Esophagus squamous epithelium (tissue), 5 donors: ENCODE data around the gene STEAP1B. TPM values are rescaled to one million over a fixed set of nuclear protein-coding genes. Genes with fewer than 3 reads are reported as not detected.
A peak's percentile ranks its signal among the peaks of the same experiment; 100 is the strongest.
"Not testable (repeated sequence)": the region's sequence is repeated elsewhere in the genome, so short reads cannot be mapped to it uniquely, and the experiment has no call there.

Experiments used
- DNase-seq: peaks from one replicate; lab custom pipeline; 2025; lab: John Stamatoyannopoulos, UW
- H3K27ac ChIP-seq, 4 donors: fragments of 200-600 bp; sonication (generic); one replicate each; pipeline ENCODE4 v1.5.1; 2016 to 2019; ENCODE audit warnings: mild to moderate bottlenecking in 1 of 4
- H3K27me3 ChIP-seq, 4 donors: fragments of 200-600 bp; sonication (generic); 1 replicate in 3 of 4; 2 replicates in 1 of 4; pipeline versions ENCODE4 v1.5.1 to v1.6.0; 2017 to 2021; ENCODE audit warnings: antibody characterized with exemption in 1 of 4
- H3K36me3 ChIP-seq, 3 donors: fragments of 200-600 bp; sonication (generic); one replicate each; pipeline ENCODE4 v1.5.1; 2016 to 2019
- H3K4me1 ChIP-seq, 3 donors: fragments of 200-600 bp; sonication (generic); one replicate each; pipeline ENCODE4 v1.5.1; 2017 to 2019
- H3K4me3 ChIP-seq, 4 donors: fragments of 200-600 bp; sonication (generic); 1 replicate in 3 of 4; 2 replicates in 1 of 4; pipeline ENCODE4 v1.5.1; 2016 to 2019; ENCODE audit warnings: mild to moderate bottlenecking in 2 of 4, moderate library complexity in 1 of 4
- H3K9me3 ChIP-seq, 3 donors: fragments of 200-600 bp; sonication (generic); one replicate each; pipeline ENCODE4 v1.5.1; 2016 to 2019
- CTCF ChIP-seq, 6 experiments: fragments of 450-650 bp in 4 of 6; fragments of 200-600 bp in 2 of 6; sonication (generic) in 2 of 6; IDR thresholded peaks; one replicate each; pipeline ENCODE4 v1.5.1; 2016 to 2019; ENCODE audit warnings: antibody characterized with exemption in 6 of 6, mild to moderate bottlenecking in 4 of 6, moderate library complexity in 4 of 6
- POLR2A ChIP-seq, 4 donors: fragments of 450-650 bp; IDR thresholded peaks; one replicate each; pipeline ENCODE4 v1.6.1; 2017; ENCODE audit warnings: antibody characterized with exemption in 4 of 4, mild to moderate bottlenecking in 4 of 4, moderate library complexity in 3 of 4
- WGBS, 2 donors: methylation state at CpG; one replicate each; pipeline ENCODE4 v1.1.5; 2018; 5-methylcytosine and 5-hydroxymethylcytosine counted together
- intact Hi-C: fragments of 100-400 bp; cut with DNase I; formaldehyde crosslinking; loops from one replicate; pipeline ENCODE4 v1.15.0; 2022
- total RNA-seq, 4 donors: library from RNA; depleted of rRNA; stranded (reverse); fragments of >200 nt; gene quantifications; one replicate each; pipeline ENCODE4 v1.1.0, GENCODE V29; 2016
- donor health status: DM: yes; HTN: yes; CAD: no.

Gene STEAP1B
- total RNA-seq, 4 donors from 2014 or later: 0.29 to 13.1 (median 0.69) TPM

- H3K36me3 ChIP-seq: no peaks in the 10 kb centered on the region
- WGBS, 2 donors: 100% methylated on average over 1 of the region's 1 CpG; no CpG with 5 or more reads in 1 of the 2 donors
- intact Hi-C loops: no loop called here
- H3K4me3 ChIP-seq: no peak overlapping the region
- no peaks in the 10 kb centered on the region for H3K27me3 ChIP-seq
- DNase-seq: no peak
- TF ChIP-seq CTCF (IDR thresholded peaks at IDR 0.05): no peak
- TF ChIP-seq POLR2A (IDR thresholded peaks at IDR 0.05): no peak
- peak overlapping the region in 2 of 4 donors; percentile 14 to 36 for H3K27ac ChIP-seq
- no peaks in the 10 kb centered on the region for H3K9me3 ChIP-seq
- peaks cover 4 to 14% (median 5%) of the 10 kb centered on the region in 3 donors for H3K4me1 ChIP-seq
These were observed 42.5 kb downstream of the STEAP1B start for GRCh38 chr7:22457471-22457870.

- no peaks in the 10 kb centered on the region for H3K36me3 ChIP-seq
- 77 to 100% methylated on average over 2 to 3 of the region's 3 CpGs for WGBS, 2 donors
- H3K27ac ChIP-seq: no peak overlapping the region
- intact Hi-C loops: no loop called here
- no peaks in the 10 kb centered on the region for H3K27me3 ChIP-seq
- no peak overlapping the region for H3K4me3 ChIP-seq
- H3K4me1 ChIP-seq: peaks cover 6 to 22% (median 7%) of the 10 kb centered on the region in 3 donors
- TF ChIP-seq CTCF (IDR thresholded peaks at IDR 0.05): no peak
- TF ChIP-seq POLR2A (IDR thresholded peaks at IDR 0.05): no peak
- H3K9me3 ChIP-seq: no peaks in the 10 kb centered on the region
- no peak for DNase-seq
These were observed 45.5 kb downstream of the STEAP1B start for GRCh38 chr7:22454446-22454845.

GRCh38 chr7:22452960-22453558 is 46.9 kb downstream of the STEAP1B start:
- H3K4me3 ChIP-seq: no peak overlapping the region
- intact Hi-C loops: no loop called here
- no peak for TF ChIP-seq CTCF (IDR thresholded peaks at IDR 0.05)
- no peak for TF ChIP-seq POLR2A (IDR thresholded peaks at IDR 0.05)
- no peak for DNase-seq
- H3K27ac ChIP-seq: no peak overlapping the region
- H3K27me3 ChIP-seq: no peaks in the 10 kb centered on the region
- H3K9me3 ChIP-seq: no peaks in the 10 kb centered on the region
- H3K4me1 ChIP-seq: peaks cover 6 to 16% (median 7%) of the 10 kb centered on the region in 3 donors
- H3K36me3 ChIP-seq: no peaks in the 10 kb centered on the region
- WGBS, 2 donors: 51% methylated on average over 4 of the region's 4 CpGs

GRCh38 chr7:22452142-22452959 is 47.6 kb downstream of the STEAP1B start:
- no peak for DNase-seq
- 18 to 24% methylated on average over 15 to 19 of the region's 19 CpGs for WGBS, 2 donors
- Histone ChIP-seq H3K9me3 (no peaks in the 10 kb centered on the region), H3K4me3 (peak overlapping the region; percentile 12 to 55 (median 32)), H3K36me3 (no peaks in the 10 kb centered on the region), H3K27me3 (no peaks in the 10 kb centered on the region), H3K27ac (peak overlapping the region in 2 of 4 donors; percentile 20 to 38), H3K4me1 (peaks cover 6 to 16% (median 7%) of the 10 kb centered on the region in 3 donors)
- intact Hi-C loops: no loop called here
- TF ChIP-seq POLR2A (IDR thresholded peaks at IDR 0.05): no peak
- TF ChIP-seq CTCF (IDR thresholded peaks at IDR 0.05): peak in 5 of 6 experiments; percentile 55 to 80 (median 68)

GRCh38 chr7:22450013-22450412 is 50.0 kb downstream of the STEAP1B start:
- DNase-seq, intact Hi-C loops, H3K9me3 ChIP-seq, H3K27ac ChIP-seq, H3K36me3 ChIP-seq, H3K4me3 ChIP-seq, H3K27me3 ChIP-seq: not testable (repeated sequence)
- peaks cover 19 to 30% (median 20%) of the 10 kb centered on the region in 3 donors for H3K4me1 ChIP-seq
